Lower leg skin (tissue), 3 donors: Measurements from ENCODE around the gene MCAT.

ENCODE experiments used
- CTCF ChIP-seq, 3 donors: fragments of 450-650 bp; IDR thresholded peaks; one replicate each; pipeline ENCODE4 v1.5.1; 2016; ENCODE audit warnings: antibody characterized with exemption in 3 of 3, mild to moderate bottlenecking in 3 of 3, moderate library complexity in 2 of 3
- POLR2A ChIP-seq, 2 donors: fragments of 450-650 bp; IDR thresholded peaks; one replicate each; pipeline ENCODE4 v1.6.1; 2016 to 2017; ENCODE audit warnings: antibody characterized with exemption in 2 of 2, mild to moderate bottlenecking in 1 of 2, moderate library complexity in 1 of 2

- TF ChIP-seq POLR2A (IDR thresholded peaks at IDR 0.05) (no peak), CTCF (IDR thresholded peaks at IDR 0.05) (no peak)
Measured at GRCh38 chr22:43100225-43100624, 43.0 kb downstream of the MCAT start.
